ENCODE measurements around the gene GRAMD1C. TPM values are rescaled to one million over a fixed set of nuclear protein-coding genes. Genes with fewer than 3 reads are reported as not detected.

The GRAMD1C gene
- total RNA-seq, 2 donors from 2014 or later: 1.6 to 5.1 TPM

- 87 to 97% methylated on average over 3 to 4 of the region's 4 CpGs for WGBS, 2 experiments (ENCODE audit: insufficient coverage in 1 of 2, insufficient read length in 1 of 2)
- TF ChIP-seq CTCF (conservative IDR thresholded peaks at IDR 0.05): no peak
- Histone ChIP-seq H3K4me3 (ENCODE audit: low read length) (no peak overlapping the region), H3K9ac (ENCODE audit: extremely low read depth, low read length, poor library complexity, severe bottlenecking) (no peak overlapping the region), H3K4me1 (ENCODE audit: control insufficient read depth, insufficient read depth, low read length) (no peaks in the 10 kb centered on the region), H3K36me3 (ENCODE audit: control insufficient read depth, insufficient read depth, low read length) (no peaks in the 10 kb centered on the region), H3K27me3 (ENCODE audit: control insufficient read depth, insufficient read depth, low read length, poor library complexity, severe bottlenecking) (no peaks in the 10 kb centered on the region), H3K9me3 (ENCODE audit: control insufficient read depth, low read length) (no peaks in the 10 kb centered on the region), H3K27ac (ENCODE audit: low read depth, low read length) (no peak overlapping the region)
- no peak for DNase-seq
- Mint-ChIP-seq H3K36me3 (ENCODE audit: low read depth) (no peaks in the 10 kb centered on the region), H3K27me3 (ENCODE audit: insufficient read depth) (no peaks in the 10 kb centered on the region), H3K9me3 (no peaks in the 10 kb centered on the region), H3K4me3 (no peak overlapping the region), H3K27ac (no peak overlapping the region), H3K4me1 (no peaks in the 10 kb centered on the region)
Measured at GRCh38 chr3:113873814-113874526, 35.4 kb downstream of the GRAMD1C start.

GRCh38 chr3:113878403-113878802, 39.8 kb downstream of the GRAMD1C start:
- no peaks in the 10 kb centered on the region for H3K27me3 Mint-ChIP-seq (ENCODE audit: insufficient read depth)
- H3K9ac ChIP-seq (ENCODE audit: extremely low read depth, low read length, poor library complexity, severe bottlenecking): no peak overlapping the region
- DNase-seq: no peak
- no peaks in the 10 kb centered on the region for H3K9me3 Mint-ChIP-seq
- 94 to 97% methylated on average over 3 of the region's 3 CpGs for WGBS, 2 experiments (ENCODE audit: insufficient coverage in 1 of 2, insufficient read length in 1 of 2)
- H3K4me3 ChIP-seq (ENCODE audit: low read length): no peak overlapping the region
- H3K4me1 Mint-ChIP-seq: no peaks in the 10 kb centered on the region
- H3K27ac Mint-ChIP-seq: no peak overlapping the region
- H3K27me3 ChIP-seq (ENCODE audit: control insufficient read depth, insufficient read depth, low read length, poor library complexity, severe bottlenecking): no peaks in the 10 kb centered on the region
- no peaks in the 10 kb centered on the region for H3K36me3 Mint-ChIP-seq (ENCODE audit: low read depth)
- H3K4me3 Mint-ChIP-seq: no peak overlapping the region
- no peaks in the 10 kb centered on the region for H3K4me1 ChIP-seq (ENCODE audit: control insufficient read depth, insufficient read depth, low read length)
- H3K27ac ChIP-seq (ENCODE audit: low read depth, low read length): no peak overlapping the region
- no peaks in the 10 kb centered on the region for H3K36me3 ChIP-seq (ENCODE audit: control insufficient read depth, insufficient read depth, low read length)
- no peak for TF ChIP-seq CTCF (conservative IDR thresholded peaks at IDR 0.05)
- H3K9me3 ChIP-seq (ENCODE audit: control insufficient read depth, low read length): no peaks in the 10 kb centered on the region

GRCh38 chr3:113885050-113885449, 46.5 kb downstream of the GRAMD1C start:
- Mint-ChIP-seq H3K4me3 (no peak overlapping the region), H3K4me1 (no peaks in the 10 kb centered on the region), H3K27ac (no peak overlapping the region), H3K27me3 (ENCODE audit: insufficient read depth) (no peaks in the 10 kb centered on the region), H3K9me3 (peaks cover 2% of the 10 kb centered on the region), H3K36me3 (ENCODE audit: low read depth) (peaks cover 3% of the 10 kb centered on the region)
- no peaks in the 10 kb centered on the region for H3K9me3 ChIP-seq (ENCODE audit: control insufficient read depth, low read length)
- H3K4me1 ChIP-seq (ENCODE audit: control insufficient read depth, insufficient read depth, low read length): no peaks in the 10 kb centered on the region
- no peak overlapping the region for H3K4me3 ChIP-seq (ENCODE audit: low read length)
- H3K9ac ChIP-seq (ENCODE audit: extremely low read depth, low read length, poor library complexity, severe bottlenecking): no peak overlapping the region
- H3K36me3 ChIP-seq (ENCODE audit: control insufficient read depth, insufficient read depth, low read length): no peaks in the 10 kb centered on the region
- H3K27me3 ChIP-seq (ENCODE audit: control insufficient read depth, insufficient read depth, low read length, poor library complexity, severe bottlenecking): no peaks in the 10 kb centered on the region
- 94 to 98% methylated on average over 16 to 30 of the region's 30 CpGs for WGBS, 2 experiments (ENCODE audit: insufficient coverage in 1 of 2, insufficient read length in 1 of 2)
- TF ChIP-seq CTCF (conservative IDR thresholded peaks at IDR 0.05): no peak
- no peak for DNase-seq
- no peak overlapping the region for H3K27ac ChIP-seq (ENCODE audit: low read depth, low read length)

Data from endodermal cell (in vitro differentiated cells).